ENCODE data around the gene BMI1. TPM values are rescaled to one million over a fixed set of nuclear protein-coding genes. Genes with fewer than 3 reads are reported as not detected.

The BMI1 gene
- total RNA-seq: 44.3 and 74.7 TPM in 2 replicates

GRCh38 chr10:22320591-22321155 lies at the start of gene BMI1:
Gene BMI1, plus strand, starts transcription at chr10:22321099. Its CDS starts 5,351 bp downstream, at chr10:22326450.

GRCh38 chr10:22316286-22317075 lies 4.4 kb upstream of the BMI1 start, which contains the start of gene COMMD3:
Gene COMMD3, plus strand, starts transcription at chr10:22316388. Its CDS starts 30 bp downstream, at chr10:22316418.

GRCh38 chr10:22345301-22346095 lies 24.6 kb downstream of the BMI1 start, which contains the start of gene SPAG6:
Gene SPAG6, plus strand, starts transcription at chr10:22345496. Its CDS starts 116 bp downstream, at chr10:22345612.

Other genes starting within 250 kb of the BMI1 start
- not detected in 2 replicates for gene EBLN1, start 103.1 kb upstream of the BMI1 start, total RNA-seq
- gene COMMD3, start 4.7 kb upstream of the BMI1 start, total RNA-seq: 42.8 and 45.6 TPM in 2 replicates
- gene SPAG6, start 24.4 kb downstream of the BMI1 start, total RNA-seq: under 0.01 TPM in 1 of 2 replicates, not detected in the other